Ureter (tissue), 1 donor: ENCODE measurements around the gene INPP5A. TPM values are rescaled to one million over a fixed set of nuclear protein-coding genes. Genes with fewer than 3 reads are reported as not detected.

Experiments used
- DNase-seq: peaks from one replicate; pipeline ENCODE4 v3.0.0-alpha.2; 2020; ENCODE audit warnings: low spot score
- total RNA-seq: library from RNA; stranded (reverse); gene quantifications from one replicate; pipeline ENCODE4 v1.2.4, GENCODE V29; 2023
- donor health status: DM: yes; HTN: yes; CAD: no.

The INPP5A gene
- total RNA-seq, 1 donor from 2014 or later: 63.5 TPM

- DNase-seq: no peak
Observed at GRCh38 chr10:132714986-132715775, 177.6 kb downstream of the INPP5A start.

- no peak for DNase-seq
Observed at GRCh38 chr10:132715776-132716680, 178.4 kb downstream of the INPP5A start.

GRCh38 chr10:132716691-132717490, 179.3 kb downstream of the INPP5A start:
- DNase-seq: no peak

DNA sequence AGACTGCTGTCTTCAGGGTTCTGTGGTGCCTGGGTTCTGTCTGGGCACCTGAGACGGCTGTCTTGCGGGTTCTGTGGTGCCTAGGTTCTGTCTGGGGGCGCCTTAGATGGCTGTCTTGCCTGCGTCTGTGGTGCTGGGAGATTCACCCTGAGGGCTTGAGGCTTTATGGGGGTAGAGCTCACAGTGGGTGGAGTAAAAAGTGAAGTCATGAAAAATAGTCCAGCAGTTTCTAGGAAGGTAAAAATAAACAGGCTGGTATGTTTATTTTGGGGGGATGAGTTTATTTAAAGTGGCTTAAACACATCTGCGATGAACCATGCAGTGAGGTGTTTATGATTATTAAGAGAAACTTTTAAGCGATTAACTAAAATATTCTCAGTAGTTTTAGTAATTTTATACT, 184.1 kb downstream of the INPP5A start:
- no peak for DNase-seq

GRCh38 chr10:132722394-132723329, 185.1 kb downstream of the INPP5A start:
- no peak for DNase-seq

DNA sequence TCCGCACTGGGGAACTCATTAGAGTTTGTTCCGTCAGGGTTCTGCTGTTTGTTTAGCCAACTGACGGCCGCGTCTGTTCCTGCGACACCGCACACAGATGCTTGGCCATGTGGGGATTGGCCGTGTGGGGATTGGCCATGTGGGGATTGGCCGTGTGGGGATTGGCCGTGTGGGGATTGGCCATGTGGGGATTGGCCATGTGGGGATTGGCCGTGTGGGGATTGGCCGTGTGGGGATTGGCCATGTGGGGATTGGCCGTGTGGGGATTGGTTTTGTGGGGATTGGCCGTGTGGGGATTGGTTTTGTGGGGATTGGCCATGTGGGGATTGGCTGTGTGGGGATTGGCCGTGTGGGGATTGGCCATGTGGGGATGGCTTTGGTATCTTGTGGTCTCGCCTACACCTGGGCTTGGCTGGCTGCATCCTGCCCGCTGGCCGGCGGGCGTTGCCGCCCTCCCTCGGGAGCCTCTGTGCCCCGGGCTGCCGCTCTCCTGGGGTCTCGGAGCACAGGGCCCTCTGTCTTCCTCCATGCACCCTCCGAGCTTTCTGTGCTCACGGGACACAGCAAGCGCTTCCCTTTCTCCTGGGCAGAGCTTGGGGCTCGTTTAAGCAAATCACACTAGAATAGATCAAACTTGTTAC, 185.9 kb downstream of the INPP5A start:
- DNase-seq: no peak

DNA sequence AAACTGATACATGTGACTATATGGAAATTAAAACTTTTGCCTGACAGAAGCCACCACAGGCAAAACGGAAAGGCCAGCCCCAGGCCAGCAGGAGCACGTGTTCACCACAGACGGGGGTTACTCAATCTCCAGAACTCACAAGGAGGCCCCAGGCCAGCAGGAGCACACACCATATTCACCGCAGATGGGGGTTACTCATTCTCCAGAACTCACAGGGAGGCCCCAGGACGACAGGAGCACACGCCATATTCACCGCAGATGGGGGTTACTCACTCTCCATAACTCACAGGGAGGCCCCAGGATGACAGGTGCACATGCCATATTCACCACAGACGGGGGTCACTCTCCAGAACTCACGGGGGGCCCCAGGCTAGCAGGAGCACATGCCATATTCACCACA, 186.9 kb downstream of the INPP5A start:
- no peak for DNase-seq

DNA sequence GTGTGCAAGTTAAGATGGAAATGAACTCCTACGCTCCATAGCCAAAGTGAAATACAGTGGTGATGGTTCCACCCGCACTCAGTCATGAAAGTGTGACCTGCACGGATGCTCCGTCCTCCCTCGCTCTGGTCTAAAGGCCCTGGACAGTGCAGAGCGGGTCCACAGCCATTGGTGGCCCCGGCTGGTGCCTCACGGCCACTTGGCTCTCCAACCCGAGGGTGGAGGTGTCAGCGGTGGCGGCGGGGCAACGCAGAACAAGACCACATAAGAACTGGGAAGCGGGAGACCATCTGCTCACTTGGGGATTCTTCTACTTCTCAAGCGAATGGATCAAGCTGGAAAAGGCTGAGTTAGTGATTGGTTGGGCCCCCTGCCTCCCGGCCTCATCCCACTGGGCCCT, 187.6 kb downstream of the INPP5A start:
- no peak for DNase-seq

GRCh38 chr10:132726194-132726593, 188.6 kb downstream of the INPP5A start:
- DNase-seq: no peak

- DNase-seq: no peak
Observed at GRCh38 chr10:132726951-132727350, 189.4 kb downstream of the INPP5A start.

GRCh38 chr10:132727411-132727810, 189.8 kb downstream of the INPP5A start:
- DNase-seq: no peak

GRCh38 chr10:132728321-132728720, 190.7 kb downstream of the INPP5A start:
- no peak for DNase-seq

- no peak for DNase-seq
Observed at GRCh38 chr10:132728741-132729140, 191.2 kb downstream of the INPP5A start.

DNA sequence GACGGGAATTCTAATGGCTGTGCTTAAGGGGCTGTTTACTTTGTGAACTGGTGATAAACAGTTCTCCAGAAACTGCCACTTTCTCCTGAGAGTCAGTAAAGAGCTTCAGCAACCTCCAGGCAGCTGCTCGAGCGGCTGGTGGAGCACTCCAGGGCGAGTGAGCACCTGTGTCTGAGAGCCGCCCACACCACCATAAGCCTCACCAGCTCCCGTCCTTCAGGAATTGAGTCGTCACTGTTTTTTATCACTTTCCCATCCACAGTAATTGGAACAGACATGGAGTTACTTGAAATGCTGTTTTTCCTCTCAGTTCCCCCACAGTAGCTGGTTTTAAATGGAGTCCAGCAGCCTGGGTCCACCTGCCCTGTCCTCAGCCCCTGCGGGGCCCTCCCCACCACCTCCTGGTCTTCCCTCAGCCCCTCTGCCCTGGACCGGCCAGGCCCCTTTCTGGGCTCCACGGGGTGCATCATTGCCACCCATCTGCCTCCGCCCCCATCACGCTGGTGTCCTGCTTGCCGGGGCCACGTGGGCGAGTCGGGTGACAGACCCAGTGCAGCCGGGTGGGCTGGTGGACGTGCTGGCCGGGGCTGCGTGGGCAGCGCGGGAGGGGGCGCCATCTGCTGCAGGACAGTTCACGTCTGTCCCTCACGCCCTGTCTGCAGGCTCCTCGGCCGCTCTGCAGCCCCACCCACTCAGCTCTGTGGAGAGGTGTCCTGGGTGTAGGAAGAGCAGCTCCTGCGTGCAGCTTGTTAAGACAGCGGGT, 192.4 kb downstream of the INPP5A start:
- DNase-seq: no peak

DNA sequence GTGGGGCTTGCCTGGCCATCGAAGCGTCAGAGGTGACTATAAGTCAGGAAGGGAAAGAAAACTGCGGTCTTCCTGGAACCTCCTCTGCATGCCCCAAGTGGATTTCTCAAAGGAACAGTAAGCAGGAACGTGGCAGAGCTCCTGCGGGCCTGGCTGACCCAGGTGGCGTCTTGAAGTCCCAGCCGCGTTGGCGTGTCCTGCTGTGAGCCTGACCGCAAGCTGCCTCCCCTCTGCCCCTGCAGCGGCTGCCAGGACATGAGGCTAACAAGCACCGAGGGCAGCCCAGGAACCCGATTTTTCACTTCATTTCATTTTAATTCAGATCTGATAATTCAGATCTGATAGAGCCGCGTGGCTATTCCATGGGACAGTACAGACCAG, 193.0 kb downstream of the INPP5A start:
- DNase-seq: no peak

- DNase-seq: no peak
Observed at GRCh38 chr10:132732518-132732917, 194.9 kb downstream of the INPP5A start.

- DNase-seq: no peak
Observed at GRCh38 chr10:132733926-132734325, 196.3 kb downstream of the INPP5A start.

GRCh38 chr10:132735341-132735775, 197.8 kb downstream of the INPP5A start:
- no peak for DNase-seq

GRCh38 chr10:132735923-132736391, 198.4 kb downstream of the INPP5A start:
- no peak for DNase-seq
